Measurements from ENCODE around the gene CACNB2. TPM values are rescaled to one million over a fixed set of nuclear protein-coding genes. Genes with fewer than 3 reads are reported as not detected.

Gene CACNB2
- total and polyA plus RNA-seq, 8 donors: 4.0 to 14.8 (median 11.8) TPM

DNA sequence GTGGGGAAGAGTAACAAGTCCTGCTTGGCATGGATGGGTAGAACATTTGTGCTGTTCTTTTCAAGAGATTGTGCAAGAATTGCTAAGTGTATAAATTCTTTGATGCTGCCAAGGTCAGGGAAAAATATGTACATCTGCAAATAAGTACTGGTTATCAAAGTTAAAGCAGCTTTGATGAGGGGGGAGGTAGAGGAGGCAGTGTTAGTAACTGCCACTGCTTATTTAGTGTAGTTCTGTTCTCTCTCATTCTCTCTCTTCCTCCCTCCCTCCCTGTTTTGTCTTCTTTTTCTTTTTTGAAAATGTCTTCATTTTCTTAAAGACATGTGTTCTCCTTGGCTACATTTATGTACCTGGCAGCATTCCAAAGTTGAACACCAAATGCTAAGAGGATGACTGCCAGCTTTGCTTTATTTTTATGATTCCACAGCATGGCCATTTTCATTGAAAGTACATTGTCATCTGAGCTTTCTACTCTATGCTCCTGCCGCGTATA is 18.6 kb downstream of the CACNB2 start:
- Histone ChIP-seq H3K27ac (peak overlapping the region in 1 of 2 donors; percentile 39), H3K4me1 (no peaks in the 10 kb centered on the region), H3K36me3 (no peaks in the 10 kb centered on the region), H3K4me3 (no peak overlapping the region), H3K9me3 (no peaks in the 10 kb centered on the region), H3K27me3 (no peaks in the 10 kb centered on the region)
- no peak for TF ChIP-seq CTCF (IDR thresholded peaks at IDR 0.05)
- DNase-seq (peak in 1 of 4 donors; percentile 60), ATAC-seq (peak; percentile 35)
- intact Hi-C loops (cut with DNase I): no loop called here

DNA sequence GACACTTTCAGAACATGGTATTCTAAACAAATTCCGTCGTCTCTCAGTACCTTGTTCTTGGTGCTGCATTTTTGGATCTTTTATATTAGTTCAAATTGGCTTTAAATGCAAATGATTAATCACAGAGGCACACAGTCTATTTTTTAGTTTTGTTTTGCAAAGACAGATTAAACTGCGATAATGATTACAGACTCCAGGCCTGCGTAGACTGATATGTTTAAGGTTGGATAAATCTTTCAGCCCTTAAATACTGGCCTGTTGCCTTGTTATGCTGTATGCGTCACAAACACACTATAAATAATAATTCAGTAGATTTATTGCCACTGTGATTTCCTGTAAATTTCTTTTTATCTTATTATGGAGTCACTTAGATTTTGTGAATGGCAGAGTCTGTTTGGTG is 19.3 kb downstream of the CACNB2 start:
- no peaks in the 10 kb centered on the region for H3K9me3 ChIP-seq
- ATAC-seq: no peak
- no peaks in the 10 kb centered on the region for H3K36me3 ChIP-seq
- H3K4me1 ChIP-seq: no peaks in the 10 kb centered on the region
- DNase-seq: no peak
- no peak for TF ChIP-seq CTCF (IDR thresholded peaks at IDR 0.05)
- no peaks in the 10 kb centered on the region for H3K27me3 ChIP-seq
- no peak overlapping the region for H3K4me3 ChIP-seq
- peak overlapping the region in 1 of 2 donors; percentile 39 for H3K27ac ChIP-seq
- intact Hi-C loops (cut with DNase I): no loop called here

GRCh38 chr10:18162021-18162627 is 21.9 kb downstream of the CACNB2 start:
- no peaks in the 10 kb centered on the region for H3K4me1 ChIP-seq
- DNase-seq: no peak
- no peak overlapping the region for H3K27ac ChIP-seq
- ATAC-seq: no peak
- no peaks in the 10 kb centered on the region for H3K36me3 ChIP-seq
- no peak overlapping the region for H3K4me3 ChIP-seq
- intact Hi-C loops (cut with DNase I): no loop called here
- H3K9me3 ChIP-seq: no peaks in the 10 kb centered on the region
- H3K27me3 ChIP-seq: no peaks in the 10 kb centered on the region
- no peak for TF ChIP-seq CTCF (IDR thresholded peaks at IDR 0.05)

DNA sequence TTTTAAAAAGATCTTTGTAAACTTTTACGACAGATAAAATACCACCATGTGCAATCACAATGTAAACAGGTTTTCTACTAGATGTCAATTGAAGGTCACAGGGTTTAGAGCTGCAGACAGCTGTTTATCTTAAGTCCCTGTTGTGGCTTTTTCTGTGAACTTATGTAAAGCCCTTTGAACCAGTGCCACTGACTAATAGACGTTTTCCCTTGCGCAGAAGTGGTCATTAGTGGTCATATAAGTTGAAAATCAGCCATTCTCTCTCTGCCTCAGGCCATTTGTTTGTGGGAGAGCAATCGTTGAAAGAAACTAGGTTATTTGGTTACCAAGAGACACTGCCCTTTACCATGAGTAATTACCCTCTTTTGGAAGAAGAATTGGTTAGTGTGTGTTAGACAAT is 23.9 kb downstream of the CACNB2 start:
- Histone ChIP-seq H3K27me3 (no peaks in the 10 kb centered on the region), H3K27ac (peak overlapping the region in 1 of 2 donors; percentile 40), H3K36me3 (no peaks in the 10 kb centered on the region), H3K9me3 (no peaks in the 10 kb centered on the region), H3K4me1 (no peaks in the 10 kb centered on the region), H3K4me3 (no peak overlapping the region)
- DNase-seq: no peak
- peak; percentile 56 for ATAC-seq
- intact Hi-C loops (cut with DNase I): no loop called here
- TF ChIP-seq CTCF (IDR thresholded peaks at IDR 0.05): no peak

DNA sequence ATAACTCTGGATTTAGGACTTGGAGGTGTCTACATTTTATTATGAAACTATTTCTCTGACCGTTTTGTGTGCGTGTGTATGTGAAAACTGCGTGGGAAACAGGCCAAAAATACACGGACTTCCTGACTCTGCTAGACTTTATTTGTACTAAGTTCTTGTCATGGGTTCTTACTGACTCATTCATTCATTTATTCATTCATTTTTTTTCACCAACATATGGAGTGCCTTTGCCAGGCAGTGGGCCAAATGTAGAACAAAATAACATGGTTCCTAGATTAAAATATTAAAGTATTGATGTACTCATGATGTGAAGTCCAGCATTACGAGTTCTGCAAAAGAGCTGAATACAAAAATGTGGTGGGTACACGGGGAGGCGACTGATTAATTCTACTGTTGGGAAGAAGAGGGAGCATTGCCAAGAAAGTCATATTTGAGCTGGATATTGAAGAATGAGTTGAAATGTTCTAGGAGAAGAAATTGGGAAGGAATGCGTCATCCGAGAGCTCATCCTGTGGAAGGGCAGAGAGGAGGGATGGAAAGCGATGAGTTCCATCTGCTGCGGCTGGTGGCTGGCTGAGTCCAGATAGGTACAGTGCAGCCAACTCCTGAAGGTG is 24.6 kb downstream of the CACNB2 start:
- no peaks in the 10 kb centered on the region for H3K4me1 ChIP-seq
- no peaks in the 10 kb centered on the region for H3K27me3 ChIP-seq
- no peaks in the 10 kb centered on the region for H3K9me3 ChIP-seq
- DNase-seq (peak in 1 of 4 donors; percentile 58), ATAC-seq (peak; percentile 66)
- intact Hi-C loops (cut with DNase I): no loop called here
- no peaks in the 10 kb centered on the region for H3K36me3 ChIP-seq
- H3K27ac ChIP-seq: peak overlapping the region in 1 of 2 donors; percentile 40
- no peak for TF ChIP-seq CTCF (IDR thresholded peaks at IDR 0.05)
- H3K4me3 ChIP-seq: no peak overlapping the region
